ENCODE data around the gene KDM2B. TPM values are rescaled to one million over a fixed set of nuclear protein-coding genes. Genes with fewer than 3 reads are reported as not detected.

The KDM2B gene
- total RNA-seq, 8 experiments from 2014 or later: 20.6 to 42.8 (median 30.7) TPM

DNA sequence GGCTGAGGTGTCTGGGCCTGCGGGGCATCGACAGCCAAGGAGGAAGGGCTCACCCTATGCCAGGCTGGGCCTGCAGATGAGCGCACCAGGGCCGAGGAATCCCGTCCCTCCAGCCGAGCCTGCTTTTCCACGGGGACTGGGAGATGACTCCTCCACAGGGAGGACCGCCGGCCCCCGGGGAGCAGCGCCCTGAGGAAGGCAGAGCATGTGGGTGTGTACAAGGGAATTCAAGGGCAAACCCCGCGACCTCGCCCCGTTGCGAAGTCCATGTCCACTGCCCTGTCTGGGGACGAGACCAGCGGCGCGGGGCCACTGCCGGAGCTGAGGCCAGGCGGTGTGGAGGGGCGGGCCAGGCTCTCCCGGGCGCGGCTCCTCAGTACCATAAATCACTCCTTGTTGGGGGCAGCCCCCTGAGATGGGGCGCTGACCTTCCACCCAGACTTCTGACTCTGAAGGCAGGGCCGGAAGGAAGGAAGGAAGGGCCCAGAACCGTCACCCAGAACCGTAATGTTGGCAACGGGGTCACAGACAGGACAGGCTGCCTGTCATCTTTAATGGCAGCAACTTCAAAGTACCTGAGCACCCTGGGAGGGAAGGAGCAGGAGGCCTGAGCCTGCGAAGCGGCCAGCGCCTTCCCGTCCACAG, 128.4 kb downstream of the KDM2B start:
- Histone ChIP-seq H3K27ac (no peak overlapping the region), H3K4me1 (replicated peaks in 1 of 2) (no peaks in the 10 kb centered on the region), H3K4me3 (no peak overlapping the region)
- peak in 5 of 8 experiments; percentile 32 to 93 (median 80) for ATAC-seq (replicated peaks in 6 of 8)
- in situ Hi-C loops (cut with MboI; ENCODE audit: low pct_unique_long_range_greater_than_20kb in 2 of 9, low sequenced_read_pairs in 9 of 9, unreplicated experiment in 9 of 9): no loop called here
- 0 to 94% (median 80%) methylated on average over 1 to 10 of the region's 35 CpGs; no CpG with 5 or more reads in 4 of the 10 experiments for WGBS, 10 experiments

DNA sequence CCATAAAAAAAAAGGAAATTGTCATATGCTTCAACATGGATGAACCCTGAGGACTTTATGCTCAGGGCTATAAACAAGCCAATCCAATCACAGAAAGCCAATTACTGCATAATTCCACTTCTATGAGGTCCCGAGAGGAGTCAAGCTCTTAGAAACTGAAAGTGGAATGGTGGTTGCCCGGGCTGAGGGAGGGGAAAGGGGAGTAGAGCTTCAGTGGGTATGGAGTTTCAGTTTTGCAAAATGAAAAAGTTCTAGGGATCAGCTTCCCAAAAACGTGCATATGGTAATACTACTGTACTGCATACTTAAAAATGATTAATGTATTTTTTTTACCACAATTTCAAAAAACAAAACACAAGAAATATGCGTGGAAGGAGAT, 128.9 kb downstream of the KDM2B start:
- Histone ChIP-seq H3K27ac (no peak overlapping the region), H3K4me3 (no peak overlapping the region), H3K4me1 (replicated peaks in 1 of 2) (no peaks in the 10 kb centered on the region)
- in situ Hi-C loops (cut with MboI; ENCODE audit: low pct_unique_long_range_greater_than_20kb in 2 of 9, low sequenced_read_pairs in 9 of 9, unreplicated experiment in 9 of 9): no loop called here
- peak in 3 of 8 experiments; percentile 70 to 92 (median 83) for ATAC-seq (replicated peaks in 6 of 8)
- 0 to 86% (median 7%) methylated on average over 1 to 4 of the region's 4 CpGs; no CpG with 5 or more reads in 3 of the 10 experiments for WGBS, 10 experiments

DNA sequence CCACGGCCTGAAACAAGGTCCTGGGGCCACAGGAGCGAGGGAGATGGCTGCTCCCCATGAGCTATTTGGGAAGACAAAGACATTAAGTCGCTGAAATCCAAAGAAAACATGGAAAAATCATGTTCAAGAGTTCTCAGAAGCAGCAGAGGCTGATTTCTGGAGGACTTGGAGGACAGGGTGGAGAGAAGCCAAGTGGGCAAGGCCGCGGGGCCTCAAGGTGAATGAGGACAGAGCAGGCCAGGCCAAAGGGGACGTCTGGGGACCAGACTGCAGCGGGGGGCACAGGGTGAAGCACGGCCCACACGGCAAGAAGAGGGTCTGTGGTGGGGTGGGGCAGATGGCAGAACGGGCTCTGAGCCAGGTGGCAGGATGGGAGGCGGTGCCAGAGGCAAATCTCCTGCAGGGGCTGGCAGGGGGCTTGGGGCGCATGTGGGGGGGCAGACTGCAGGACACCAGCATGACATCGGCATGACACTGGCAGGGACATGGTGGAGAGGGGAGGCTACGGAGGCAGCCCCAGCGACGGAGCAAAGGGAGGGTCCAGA, 132.0 kb downstream of the KDM2B start:
- no peak for ATAC-seq (replicated peaks in 6 of 8)
- in situ Hi-C loops (cut with MboI; ENCODE audit: low pct_unique_long_range_greater_than_20kb in 2 of 9, low sequenced_read_pairs in 9 of 9, unreplicated experiment in 9 of 9): loop anchor here in 1 of 9 experiments (25.0 kb wide), 1 partner anchor 112 kb away; no protein-coding TSS in a partner anchor
- Histone ChIP-seq H3K4me3 (no peak overlapping the region), H3K4me1 (replicated peaks in 1 of 2) (no peaks in the 10 kb centered on the region), H3K27ac (no peak overlapping the region)
- WGBS, 10 experiments: 80 to 100% (median 89%) methylated on average over 1 to 5 of the region's 16 CpGs; no CpG with 5 or more reads in 4 of the 10 experiments

DNA sequence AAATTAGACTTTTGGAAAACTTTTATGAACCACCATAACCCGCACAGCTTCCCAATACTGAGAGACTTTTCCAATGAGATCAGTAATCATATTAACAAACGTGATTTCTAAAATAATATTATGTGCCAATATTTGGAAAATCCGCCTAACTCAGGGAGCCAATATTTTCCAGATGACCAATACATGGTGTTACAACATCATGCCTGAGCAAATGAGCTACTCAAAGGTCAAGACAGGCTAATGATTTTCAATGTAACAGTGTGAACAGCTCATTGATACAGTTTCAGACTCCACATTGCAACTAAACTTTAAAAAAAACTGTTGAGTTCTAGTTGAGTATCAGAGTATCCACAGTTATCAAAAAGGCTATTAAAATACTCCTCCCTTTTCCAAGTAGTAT, 134.1 kb downstream of the KDM2B start:
- in situ Hi-C loops (cut with MboI; ENCODE audit: low pct_unique_long_range_greater_than_20kb in 2 of 9, low sequenced_read_pairs in 9 of 9, unreplicated experiment in 9 of 9): loop anchor here in 1 of 9 experiments (25.0 kb wide), 1 partner anchor 109 kb away; no protein-coding TSS in a partner anchor
- H3K4me1 ChIP-seq (replicated peaks in 1 of 2): no peaks in the 10 kb centered on the region
- no peak for ATAC-seq (replicated peaks in 6 of 8)
- H3K4me3 ChIP-seq: no peak overlapping the region
- H3K27ac ChIP-seq: no peak overlapping the region
- 20 to 100% (median 97%) methylated on average over 2 to 3 of the region's 3 CpGs for WGBS, 10 experiments

DNA sequence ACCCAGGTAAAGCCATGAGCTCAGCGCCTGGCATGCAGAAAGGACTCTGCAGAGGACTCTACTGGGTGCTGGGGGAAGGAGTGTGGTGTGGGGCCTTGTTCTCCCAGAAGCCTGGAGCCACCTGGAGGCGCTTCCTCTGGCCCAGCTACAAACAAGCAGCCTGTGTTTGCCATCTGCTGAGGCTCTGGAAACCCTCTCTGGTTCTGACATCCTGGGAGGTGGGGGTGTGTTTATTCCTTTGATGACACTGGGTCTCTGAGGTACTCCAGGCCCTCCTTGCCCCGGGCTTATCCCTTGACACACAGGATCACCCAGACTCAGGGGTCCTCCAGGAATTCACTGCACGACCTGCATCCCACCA, 136.0 kb downstream of the KDM2B start:
- Histone ChIP-seq H3K27ac (no peak overlapping the region), H3K4me3 (no peak overlapping the region), H3K4me1 (replicated peaks in 1 of 2) (no peaks in the 10 kb centered on the region)
- in situ Hi-C loops (cut with MboI; ENCODE audit: low pct_unique_long_range_greater_than_20kb in 2 of 9, low sequenced_read_pairs in 9 of 9, unreplicated experiment in 9 of 9): loop anchor here in 1 of 9 experiments (25.0 kb wide), 1 partner anchor 108 kb away; no protein-coding TSS in a partner anchor
- WGBS, 10 experiments: 86 to 93% methylated on average over 2 to 3 of the region's 4 CpGs; no CpG with 5 or more reads in 8 of the 10 experiments
- peak in 1 of 8 experiments; percentile 11 for ATAC-seq (replicated peaks in 6 of 8)

DNA sequence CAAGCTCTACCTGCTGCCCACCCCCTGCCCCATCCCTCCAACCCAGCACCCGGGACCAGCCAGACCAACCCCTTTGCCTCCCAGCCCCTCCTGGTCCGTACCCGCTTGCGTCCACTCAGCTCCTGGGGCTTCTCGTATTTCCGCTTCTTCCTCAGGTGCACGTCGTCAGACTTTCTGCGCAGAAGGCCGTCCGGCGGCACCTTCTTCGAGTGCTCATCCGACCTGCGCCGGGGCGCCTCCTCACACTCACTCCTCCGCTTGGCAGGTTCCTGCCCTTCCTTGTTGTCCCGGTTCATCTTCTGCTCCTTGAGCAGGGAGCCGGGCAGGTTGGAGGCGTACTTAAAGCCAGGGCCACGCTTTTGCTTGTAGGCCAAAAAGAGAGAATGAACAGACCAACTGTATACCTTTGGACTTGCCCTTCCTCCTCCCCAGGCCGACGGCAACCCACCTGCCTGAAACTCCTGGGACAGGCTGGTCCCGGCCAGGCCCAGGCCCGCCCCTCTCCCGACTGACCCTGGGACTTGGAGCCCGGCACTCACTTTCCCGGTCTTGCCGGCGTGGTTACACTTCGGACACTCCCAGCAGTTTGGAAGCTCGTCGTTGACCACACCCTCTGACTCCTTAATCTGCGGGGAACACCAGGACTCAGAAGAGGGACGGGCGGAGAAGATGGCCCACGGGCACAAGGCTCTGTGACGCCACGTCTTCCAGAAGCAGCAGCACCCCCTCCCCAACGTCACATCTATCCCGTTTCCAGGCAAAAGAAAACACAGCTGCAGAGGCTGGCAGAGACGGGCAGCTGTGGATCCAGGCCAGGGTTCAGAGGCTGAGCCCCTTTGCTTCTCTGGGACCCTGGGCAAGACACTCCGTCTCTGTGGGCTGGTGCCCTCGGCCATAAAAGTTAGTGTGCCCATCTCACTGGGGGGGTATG, 136.6 kb downstream of the KDM2B start:
- in situ Hi-C loops (cut with MboI; ENCODE audit: low pct_unique_long_range_greater_than_20kb in 2 of 9, low sequenced_read_pairs in 9 of 9, unreplicated experiment in 9 of 9): loop anchor here in 1 of 9 experiments (25.0 kb wide), 1 partner anchor 107 kb away; no protein-coding TSS in a partner anchor
- WGBS, 10 experiments: 94 to 100% (median 100%) methylated on average over 1 to 14 of the region's 45 CpGs; no CpG with 5 or more reads in 6 of the 10 experiments
- H3K4me3 ChIP-seq: no peak overlapping the region
- no peaks in the 10 kb centered on the region for H3K4me1 ChIP-seq (replicated peaks in 1 of 2)
- ATAC-seq (replicated peaks in 6 of 8): peak in 3 of 8 experiments; percentile 39 to 81 (median 45)
- H3K27ac ChIP-seq: no peak overlapping the region

DNA sequence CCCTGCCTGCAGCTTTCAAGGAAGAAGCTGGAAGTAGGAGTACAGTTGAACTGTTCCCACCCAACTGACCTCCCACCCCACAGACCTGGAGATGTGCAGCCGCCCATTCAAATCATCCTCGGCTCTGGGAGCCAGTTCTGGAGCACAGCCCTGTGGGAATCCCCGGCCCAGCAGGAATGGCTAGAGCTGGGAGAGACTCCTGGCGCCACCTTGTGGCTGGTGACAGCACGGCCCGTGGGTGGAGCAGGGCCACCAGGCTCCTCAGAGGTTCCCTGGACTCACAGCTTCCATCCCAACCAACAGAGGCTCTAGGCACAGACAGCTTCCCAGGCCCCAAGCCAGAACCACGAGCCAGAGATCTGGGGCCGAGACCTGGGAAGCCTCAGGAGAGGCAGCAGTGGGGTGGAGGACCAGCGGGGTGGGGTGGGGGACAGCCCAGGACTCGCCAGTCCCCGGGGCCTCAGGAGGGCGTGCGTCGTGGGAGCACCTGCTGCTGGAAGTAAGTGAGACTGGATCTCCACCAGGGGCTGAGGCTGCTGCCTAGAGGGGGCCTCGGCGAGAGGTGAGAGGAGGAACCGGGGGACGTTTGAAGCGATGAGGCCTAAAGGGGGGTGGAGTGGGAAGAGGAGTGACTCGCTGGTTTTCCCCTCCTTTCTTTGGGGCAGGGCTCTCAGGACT, 137.5 kb downstream of the KDM2B start:
- no peak overlapping the region for H3K27ac ChIP-seq
- in situ Hi-C loops (cut with MboI; ENCODE audit: low pct_unique_long_range_greater_than_20kb in 2 of 9, low sequenced_read_pairs in 9 of 9, unreplicated experiment in 9 of 9): loop anchor here in 1 of 9 experiments (25.0 kb wide), 1 partner anchor 106 kb away; no protein-coding TSS in a partner anchor
- WGBS, 10 experiments: 6% methylated on average over 3 of the region's 20 CpGs; no CpG with 5 or more reads in 9 of the 10 experiments
- no peaks in the 10 kb centered on the region for H3K4me1 ChIP-seq (replicated peaks in 1 of 2)
- no peak overlapping the region for H3K4me3 ChIP-seq
- peak; percentile 91 to 98 (median 96) for ATAC-seq (replicated peaks in 6 of 8)

DNA sequence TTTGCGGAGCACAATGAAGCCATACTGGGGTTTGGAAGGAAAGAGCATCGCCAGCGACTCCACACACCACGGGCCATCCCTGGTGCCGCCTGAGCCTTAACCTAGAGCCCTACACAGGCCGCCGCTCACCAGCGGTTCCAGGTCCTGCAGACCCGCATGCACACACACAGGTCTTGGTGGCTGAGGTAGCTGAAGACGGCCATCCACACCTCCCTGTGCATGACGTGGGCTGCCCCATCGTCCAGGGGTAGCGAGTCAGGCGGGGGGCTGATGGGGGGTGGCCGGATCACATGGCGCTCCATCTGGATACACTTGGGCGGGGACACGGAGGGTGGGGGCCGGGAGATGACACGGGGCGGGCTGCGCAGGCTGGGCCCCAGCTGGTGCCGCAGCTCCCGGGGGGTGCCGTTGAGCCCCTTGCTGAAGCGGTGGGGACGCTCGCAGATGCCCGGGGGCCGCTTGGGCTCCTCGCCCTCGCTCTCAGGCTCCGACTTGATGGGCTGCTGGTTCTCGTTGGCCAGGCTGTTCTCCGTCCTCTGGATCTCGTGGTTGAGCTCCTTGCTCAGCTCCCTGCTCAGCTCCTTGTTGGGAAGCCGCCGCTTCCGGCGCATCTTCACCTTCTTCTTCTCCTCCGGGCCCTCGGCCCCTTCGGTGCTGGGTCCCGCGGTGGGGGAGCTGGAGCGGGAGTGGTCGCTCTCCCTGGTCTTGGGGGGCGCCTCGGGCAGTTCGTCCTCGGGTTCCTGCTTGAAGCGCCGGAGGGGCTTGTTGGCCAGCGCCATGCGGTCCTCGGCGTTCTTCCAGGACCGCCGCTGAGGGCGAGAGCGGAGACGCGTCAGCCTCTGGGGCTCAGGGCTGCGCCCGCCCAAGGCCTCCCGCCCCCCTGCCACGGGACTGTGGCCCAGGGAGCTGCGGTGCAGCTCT, 138.5 kb downstream of the KDM2B start:
- ATAC-seq (replicated peaks in 6 of 8): peak in 1 of 8 experiments; percentile 4
- Histone ChIP-seq H3K4me1 (replicated peaks in 1 of 2) (no peaks in the 10 kb centered on the region), H3K27ac (no peak overlapping the region), H3K4me3 (no peak overlapping the region)
- in situ Hi-C loops (cut with MboI; ENCODE audit: low pct_unique_long_range_greater_than_20kb in 2 of 9, low sequenced_read_pairs in 9 of 9, unreplicated experiment in 9 of 9): loop anchor here in 1 of 9 experiments (25.0 kb wide), 1 partner anchor 105 kb away; no protein-coding TSS in a partner anchor
- WGBS, 10 experiments: 80 to 100% (median 95%) methylated on average over 1 to 13 of the region's 68 CpGs; no CpG with 5 or more reads in 5 of the 10 experiments

DNA sequence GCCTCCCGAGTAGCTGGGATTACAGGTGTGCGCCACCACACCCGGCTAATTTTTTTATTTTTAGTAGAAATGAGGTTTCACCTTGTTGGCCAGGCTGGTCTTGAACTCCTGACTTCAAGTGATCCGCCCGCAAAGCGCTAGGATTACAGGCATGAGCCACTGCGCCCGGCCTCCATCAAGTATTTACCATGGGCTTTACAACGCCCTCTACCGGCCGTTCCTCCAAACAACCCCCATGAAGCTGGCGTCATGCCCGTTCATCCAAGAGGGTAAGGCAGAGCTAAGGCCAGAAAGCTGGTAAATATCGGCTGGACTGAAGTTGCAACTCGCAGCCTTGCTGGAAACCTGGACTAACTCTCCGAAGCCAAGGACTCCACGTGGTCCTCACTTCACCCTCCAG, 139.3 kb downstream of the KDM2B start:
- no peak for ATAC-seq (replicated peaks in 6 of 8)
- in situ Hi-C loops (cut with MboI; ENCODE audit: low pct_unique_long_range_greater_than_20kb in 2 of 9, low sequenced_read_pairs in 9 of 9, unreplicated experiment in 9 of 9): loop anchor here in 1 of 9 experiments (25.0 kb wide), 1 partner anchor 104 kb away; no protein-coding TSS in a partner anchor
- Histone ChIP-seq H3K4me3 (no peak overlapping the region), H3K4me1 (replicated peaks in 1 of 2) (no peaks in the 10 kb centered on the region), H3K27ac (no peak overlapping the region)
- WGBS, 10 experiments: 90 to 100% (median 98%) methylated on average over 1 to 14 of the region's 17 CpGs; no CpG with 5 or more reads in 3 of the 10 experiments

DNA sequence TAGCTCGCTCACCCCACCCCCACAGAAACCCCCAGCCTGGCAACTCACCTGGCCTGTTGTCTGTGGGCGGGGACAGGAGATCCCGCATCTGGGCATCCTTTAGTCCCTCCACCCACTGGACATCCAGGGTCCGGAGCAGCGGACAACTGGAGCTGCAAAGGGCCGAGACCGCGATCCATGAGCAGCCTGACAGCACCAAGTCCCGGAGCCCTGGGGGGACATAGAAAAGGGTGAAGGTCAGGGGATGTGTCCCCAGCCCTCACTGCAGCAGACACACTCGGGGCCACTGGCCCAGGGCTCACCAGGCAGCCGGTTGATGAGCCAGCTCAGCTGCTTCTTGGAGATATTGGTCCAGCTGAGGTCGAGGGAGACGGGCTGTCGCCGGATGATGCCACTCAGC, 140.1 kb downstream of the KDM2B start:
- in situ Hi-C loops (cut with MboI; ENCODE audit: low pct_unique_long_range_greater_than_20kb in 2 of 9, low sequenced_read_pairs in 9 of 9, unreplicated experiment in 9 of 9): loop anchor here in 1 of 9 experiments (25.0 kb wide), 1 partner anchor 103 kb away; no protein-coding TSS in a partner anchor
- H3K4me3 ChIP-seq: no peak overlapping the region
- no peak for ATAC-seq (replicated peaks in 6 of 8)
- no peaks in the 10 kb centered on the region for H3K4me1 ChIP-seq (replicated peaks in 1 of 2)
- 100% methylated on average over 1 to 3 of the region's 15 CpGs; no CpG with 5 or more reads in 8 of the 10 experiments for WGBS, 10 experiments
- H3K27ac ChIP-seq: no peak overlapping the region

DNA sequence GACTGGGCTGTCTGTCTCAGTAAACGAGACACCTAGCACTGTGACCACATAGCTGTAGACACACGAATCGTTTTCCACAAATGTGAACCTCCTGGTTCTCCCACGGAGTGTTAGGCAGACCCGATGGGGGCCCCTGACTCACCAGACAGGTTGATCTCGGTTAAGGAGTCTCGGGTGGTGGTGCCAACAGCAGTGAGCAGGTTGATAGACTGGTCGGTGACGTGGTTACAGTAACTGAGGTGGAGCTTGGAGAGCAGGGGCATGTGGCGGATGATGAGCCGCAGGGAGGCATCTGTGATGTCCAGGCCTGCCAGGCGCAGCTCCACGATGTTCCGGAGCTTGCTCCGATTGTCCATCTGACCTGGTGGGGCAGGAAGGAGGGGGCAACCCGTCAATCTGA, 141.1 kb downstream of the KDM2B start:
- in situ Hi-C loops (cut with MboI; ENCODE audit: low pct_unique_long_range_greater_than_20kb in 2 of 9, low sequenced_read_pairs in 9 of 9, unreplicated experiment in 9 of 9): loop anchor here in 1 of 9 experiments (25.0 kb wide), 1 partner anchor 102 kb away; no protein-coding TSS in a partner anchor

More for the DNA sequence above, 141.1 kb downstream of the KDM2B start:
- 60 to 100% (median 92%) methylated on average over 1 to 5 of the region's 16 CpGs; no CpG with 5 or more reads in 6 of the 10 experiments for WGBS, 10 experiments
- Histone ChIP-seq H3K27ac (no peak overlapping the region), H3K4me1 (replicated peaks in 1 of 2) (no peaks in the 10 kb centered on the region), H3K4me3 (no peak overlapping the region)
- ATAC-seq (replicated peaks in 6 of 8): no peak

Measured in motor neuron (in vitro differentiated cells).